HG03135 (cell line): ENCODE data around the gene OGFR.

ENCODE experiments used
- ATAC-seq: cut with Tn5 transposase; IDR thresholded peaks from one replicate; pipeline ENCODE4 v1.9.1; 2021; ENCODE audit warnings: mild to moderate bottlenecking, moderate library complexity; ENCODE audit not compliant: unreplicated experiment

The OGFR gene

GRCh38 chr20:62769346-62770071, 35.1 kb upstream of the OGFR start:
- ATAC-seq: no peak

- no peak for ATAC-seq
Measured at GRCh38 chr20:62770111-62770910, 34.3 kb upstream of the OGFR start.

GRCh38 chr20:62770916-62771315, 33.7 kb upstream of the OGFR start:
- ATAC-seq: no peak

- no peak for ATAC-seq
Measured at GRCh38 chr20:62771396-62772102, 33.1 kb upstream of the OGFR start.

- no peak for ATAC-seq
Measured at GRCh38 chr20:62772103-62772611, 32.5 kb upstream of the OGFR start.

GRCh38 chr20:62772619-62772989, 32.0 kb upstream of the OGFR start:
- no peak for ATAC-seq

GRCh38 chr20:62772990-62773844, 31.4 kb upstream of the OGFR start:
- no peak for ATAC-seq

GRCh38 chr20:62773845-62774714, 30.6 kb upstream of the OGFR start:
- ATAC-seq: no peak

GRCh38 chr20:62774762-62775161, 29.9 kb upstream of the OGFR start:
- no peak for ATAC-seq

GRCh38 chr20:62775206-62775605, 29.4 kb upstream of the OGFR start:
- no peak for ATAC-seq

GRCh38 chr20:62776035-62776691, 28.5 kb upstream of the OGFR start:
- no peak for ATAC-seq

GRCh38 chr20:62776692-62777527, 27.7 kb upstream of the OGFR start:
- ATAC-seq: no peak

- no peak for ATAC-seq
Measured at GRCh38 chr20:62777528-62777830, 27.2 kb upstream of the OGFR start.

- no peak for ATAC-seq
Measured at GRCh38 chr20:62778058-62778457, 26.6 kb upstream of the OGFR start.

- ATAC-seq: no peak
Measured at GRCh38 chr20:62778601-62779416, 25.8 kb upstream of the OGFR start.

- no peak for ATAC-seq
Measured at GRCh38 chr20:62779417-62779685, 25.3 kb upstream of the OGFR start.

GRCh38 chr20:62780204-62780603, 24.4 kb upstream of the OGFR start:
- ATAC-seq: no peak

GRCh38 chr20:62780696-62781095, 23.9 kb upstream of the OGFR start:
- ATAC-seq: no peak
